Right lobe of liver (tissue), 6 donors: Measurements from ENCODE around the gene DPM1. TPM values are rescaled to one million over a fixed set of nuclear protein-coding genes. Genes with fewer than 3 reads are reported as not detected.
A peak's percentile ranks its signal among the peaks of the same experiment; 100 is the strongest.

Experiments used
- ATAC-seq, 4 donors: fragments of 200-7000 bp; cut with Tn5 transposase; one replicate each; pipeline ENCODE4 v1.9.1; 2020; ENCODE audit warnings: mild to moderate bottlenecking in 4 of 4, moderate library complexity in 4 of 4
- DNase-seq, 3 donors: peaks; one replicate each; pipeline ENCODE4 v3.0.0-alpha.2; 2020
- H3K27ac ChIP-seq, 3 donors: fragments of 200-600 bp; one replicate each; pipeline ENCODE4 v1.8.0; 2022
- H3K27me3 ChIP-seq, 2 donors: fragments of 200-600 bp; one replicate each; pipeline ENCODE4 v1.8.0; 2022
- H3K36me3 ChIP-seq, 4 donors: fragments of 200-600 bp; sonication (generic) in 1 of 4; one replicate each; pipeline versions ENCODE4 v1.5.1 to v1.8.0; 2017 to 2022; ENCODE audit warnings: control low read depth in 1 of 4
- H3K4me1 ChIP-seq, 4 donors: fragments of 200-600 bp; sonication (generic) in 1 of 4; one replicate each; pipeline versions ENCODE4 v1.5.1 to v1.8.0; 2017 to 2022; ENCODE audit warnings: control low read depth in 1 of 4
- H3K4me3 ChIP-seq, 3 donors: fragments of 200-600 bp; one replicate each; pipeline ENCODE4 v1.8.0; 2022
- H3K9me3 ChIP-seq, 4 donors: fragments of 200-600 bp; sonication (generic) in 1 of 4; one replicate each; pipeline versions ENCODE4 v1.5.1 to v1.8.0; 2017 to 2022; ENCODE audit warnings: control low read depth in 1 of 4
- POLR2A ChIP-seq: fragments of 450-650 bp; IDR thresholded peaks from one replicate; pipeline ENCODE4 v1.6.1; 2017; ENCODE audit warnings: antibody characterized with exemption, mild to moderate bottlenecking
- WGBS: methylation state at CpG from one replicate; pipeline ENCODE4 v1.1.6; 2018; ENCODE audit warnings: low coverage, low lambda C conversion rate; ENCODE audit not compliant: insufficient coverage; ENCODE audit errors: missing lambda C conversion rate; 5-methylcytosine and 5-hydroxymethylcytosine counted together
- intact Hi-C, 2 donors: fragments of 100-400 bp; cut with DNase I; formaldehyde crosslinking; loops; one replicate each; pipeline versions ENCODE4 v1.11.2 to v1.14.1; 2022
- total RNA-seq, 6 experiments: library from RNA; depleted of rRNA in 2 of 6; stranded (reverse); fragments of >200 nt in 2 of 6; fragmentation: NEBNext Ultra II Directional in 3 of 6; extraction: Animal tissue kit (Norgen Biotek cat#: 25700) in 3 of 6; gene quantifications; one replicate each; pipeline versions ENCODE4 v1.1.0 to v1.2.4, GENCODE V29; 2016 to 2023
- TF ChIP-seq, protein P1 (sequence below), 4 donors: fragments of 200-600 bp in 3 of 4; fragments of 450-650 bp in 1 of 4; IDR thresholded peaks; one replicate each; pipeline versions ENCODE4 v1.5.1 to v1.8.0; 2016 to 2022; ENCODE audit warnings: antibody characterized with exemption in 4 of 4, mild to moderate bottlenecking in 2 of 4
- donor health status: DM: no; HTN: yes; CAD: no.
- donor health status: DM: no; HTN: no; CAD: no.
- donor health status: DM: no; HTN: no; CAD: no.
- donor health status: DM: no; HTN: yes; CAD: no.
- donor health status: DM: no; HTN: yes; CAD: no.

The DPM1 gene
- total RNA-seq, 6 experiments from 2014 or later, result 16.6 to 40.4 (median 21.2) TPM

GRCh38 chr20:50892394-50892793 lies 65.9 kb downstream of the DPM1 start:
- TF ChIP-seq, protein P1, sequence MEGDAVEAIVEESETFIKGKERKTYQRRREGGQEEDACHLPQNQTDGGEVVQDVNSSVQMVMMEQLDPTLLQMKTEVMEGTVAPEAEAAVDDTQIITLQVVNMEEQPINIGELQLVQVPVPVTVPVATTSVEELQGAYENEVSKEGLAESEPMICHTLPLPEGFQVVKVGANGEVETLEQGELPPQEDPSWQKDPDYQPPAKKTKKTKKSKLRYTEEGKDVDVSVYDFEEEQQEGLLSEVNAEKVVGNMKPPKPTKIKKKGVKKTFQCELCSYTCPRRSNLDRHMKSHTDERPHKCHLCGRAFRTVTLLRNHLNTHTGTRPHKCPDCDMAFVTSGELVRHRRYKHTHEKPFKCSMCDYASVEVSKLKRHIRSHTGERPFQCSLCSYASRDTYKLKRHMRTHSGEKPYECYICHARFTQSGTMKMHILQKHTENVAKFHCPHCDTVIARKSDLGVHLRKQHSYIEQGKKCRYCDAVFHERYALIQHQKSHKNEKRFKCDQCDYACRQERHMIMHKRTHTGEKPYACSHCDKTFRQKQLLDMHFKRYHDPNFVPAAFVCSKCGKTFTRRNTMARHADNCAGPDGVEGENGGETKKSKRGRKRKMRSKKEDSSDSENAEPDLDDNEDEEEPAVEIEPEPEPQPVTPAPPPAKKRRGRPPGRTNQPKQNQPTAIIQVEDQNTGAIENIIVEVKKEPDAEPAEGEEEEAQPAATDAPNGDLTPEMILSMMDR (IDR thresholded peaks at IDR 0.05), result no peak
- TF ChIP-seq POLR2A, result no peak
- ATAC-seq (no peak), DNase-seq (no peak)
- 77% methylated on average over 8 of the region's 8 CpGs for WGBS
- Histone ChIP-seq H3K36me3 (peaks cover 0 to 42% (median 15%) of the 10 kb centered on the region in 4 donors), H3K27ac (no peak overlapping the region), H3K4me1 (peaks cover 0 to 11% (median 4%) of the 10 kb centered on the region in 4 donors), H3K9me3 (no peaks in the 10 kb centered on the region), H3K4me3 (no peak overlapping the region), H3K27me3 (no peaks in the 10 kb centered on the region)
- intact Hi-C loops, result no loop called here

DNA sequence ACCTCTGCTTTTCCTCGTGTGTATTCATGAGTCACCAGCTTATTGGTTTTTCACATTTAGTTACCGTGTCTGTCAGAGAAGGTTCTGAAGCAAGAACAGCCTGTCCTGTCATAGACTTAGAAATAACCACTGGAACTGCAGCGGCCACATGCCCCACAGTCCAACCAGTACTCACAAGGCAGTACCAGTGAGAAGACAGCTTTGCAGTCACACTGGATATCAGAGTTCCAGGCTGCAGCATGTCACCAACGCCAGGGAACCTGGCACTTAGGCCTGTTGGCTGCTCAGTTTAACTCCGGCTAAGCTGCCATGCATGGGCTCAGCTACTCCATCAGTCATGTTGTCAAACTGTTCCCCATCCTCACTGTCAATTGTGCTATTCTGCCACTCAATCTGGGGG lies 67.2 kb downstream of the DPM1 start:
- intact Hi-C loops, result no loop called here
- no peak for DNase-seq

GRCh38 chr20:50887576-50887975 lies 70.8 kb downstream of the DPM1 start:
- H3K9me3 ChIP-seq, result no peaks in the 10 kb centered on the region
- peaks cover 0 to 21% (median 7%) of the 10 kb centered on the region in 4 donors for H3K36me3 ChIP-seq
- 100% methylated on average over 2 of the region's 3 CpGs for WGBS
- H3K4me1 ChIP-seq, result no peaks in the 10 kb centered on the region
- no peak overlapping the region for H3K27ac ChIP-seq
- DNase-seq (no peak), ATAC-seq (no peak)
- intact Hi-C loops, result no loop called here
- H3K27me3 ChIP-seq, result no peaks in the 10 kb centered on the region
- H3K4me3 ChIP-seq, result no peak overlapping the region
- no peak for TF ChIP-seq POLR2A
- TF ChIP-seq, protein P1 (IDR thresholded peaks at IDR 0.05), result no peak

More for the DNA sequence above, 67.2 kb downstream of the DPM1 start:
- Histone ChIP-seq H3K27me3 (no peaks in the 10 kb centered on the region), H3K4me1 (peaks cover 0 to 11% (median 4%) of the 10 kb centered on the region in 4 donors), H3K9me3 (no peaks in the 10 kb centered on the region), H3K27ac (no peak overlapping the region), H3K4me3 (no peak overlapping the region), H3K36me3 (peaks cover 0 to 38% (median 15%) of the 10 kb centered on the region in 4 donors)
- WGBS, result 84% methylated on average over 4 of the region's 5 CpGs
- no peak for ATAC-seq
- TF ChIP-seq, protein P1 (IDR thresholded peaks at IDR 0.05), result no peak
- TF ChIP-seq POLR2A, result no peak

DNA sequence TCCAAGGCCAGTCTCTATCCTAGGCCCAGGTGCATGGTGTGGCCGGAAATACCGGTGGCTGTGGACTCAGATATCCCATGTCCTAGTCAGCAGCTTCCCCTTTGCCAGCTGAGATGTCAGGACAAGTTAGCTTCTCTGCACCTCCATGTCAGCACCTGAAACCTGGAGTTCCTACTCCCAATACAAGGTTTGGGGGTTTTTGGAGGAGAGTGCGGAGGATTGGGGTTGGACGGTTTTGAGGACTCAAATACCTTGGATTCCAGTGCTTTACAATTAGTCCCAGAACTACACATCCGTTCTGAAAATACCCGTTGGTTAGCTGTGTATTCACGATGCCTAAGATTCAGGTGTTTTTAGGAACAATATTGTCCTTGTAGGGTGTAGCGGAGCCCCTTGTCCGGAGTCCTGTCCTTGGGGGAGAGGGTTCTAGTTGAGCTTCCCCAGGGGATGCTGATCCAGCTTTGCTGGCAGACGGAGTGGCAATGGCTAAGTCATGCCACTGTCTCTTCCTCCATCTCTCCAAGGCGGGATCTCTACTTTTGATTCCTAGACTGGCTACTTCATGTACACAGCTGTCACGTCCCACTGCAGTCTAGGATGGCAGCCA lies 72.0 kb downstream of the DPM1 start:
- no peak overlapping the region for H3K4me3 ChIP-seq
- ATAC-seq (peak in 1 of 4 donors; percentile 17), DNase-seq (no peak)
- no peaks in the 10 kb centered on the region for H3K9me3 ChIP-seq
- H3K27me3 ChIP-seq, result no peaks in the 10 kb centered on the region
- H3K27ac ChIP-seq, result no peak overlapping the region
- H3K4me1 ChIP-seq, result no peaks in the 10 kb centered on the region
- 86% methylated on average over 6 of the region's 12 CpGs for WGBS
- peaks cover 0 to 9% (median 5%) of the 10 kb centered on the region in 4 donors for H3K36me3 ChIP-seq
- no peak for TF ChIP-seq POLR2A
- TF ChIP-seq, protein P1 (IDR thresholded peaks at IDR 0.05), result no peak
- intact Hi-C loops, result no loop called here
